ENCODE data around the gene CDT1. TPM values are rescaled to one million over a fixed set of nuclear protein-coding genes. Genes with fewer than 3 reads are reported as not detected.
A peak's percentile ranks its signal among the peaks of the same experiment; 100 is the strongest.

Gene CDT1
- total RNA-seq, 1 experiment from 2014 or later = 160 TPM

GRCh38 chr16:88793251-88793954 is 10.2 kb upstream of the CDT1 start:
- no peaks in the 10 kb centered on the region for H3K27me3 ChIP-seq (ENCODE audit: insufficient read depth, low read length)
- no peak overlapping the region for H3K27ac ChIP-seq (ENCODE audit: low read depth, low read length)
- no peak overlapping the region for H3K4me3 ChIP-seq (replicated peaks in 1 of 2; ENCODE audit: low read depth in 1 of 2, low read length in 2 of 2)
- no peaks in the 10 kb centered on the region for H4K20me1 ChIP-seq (ENCODE audit: insufficient read depth)
- ChIA-PET POLR2A (interaction anchor here (0.8 to 1.6 kb wide), 4 partner anchors 8 to 31 kb away, joined by 3 to 7 read pairs (median 4); partner anchors contain the start of genes APRT and PIEZO1), RAD21 (ENCODE audit: low non-redundant PET in 1 of 2, low total read pairs in 2 of 2, uncharacterized antibody in 2 of 2, unreplicated experiment in 2 of 2) (no interaction called here), CTCF (interaction anchor here (1.6 to 2.8 kb wide), 2 partner anchors 9 to 56 kb away, joined by 5 to 10 read pairs; no protein-coding TSS in a partner anchor)
- H3K4me1 ChIP-seq (ENCODE audit: control insufficient read depth in 1 of 2, insufficient read depth in 2 of 2, low read length in 2 of 2) = peaks cover 3 to 11% of the 10 kb centered on the region in 2 experiments; a peak in 2 of 4 replicates
- no peak for TF ChIP-seq POLR2AphosphoS5 (IDR thresholded peaks at IDR 0.05; ENCODE audit: low read depth, low read length)
- peak; percentile 25; the same call in 1 of the 2 replicates for ATAC-seq
- no peaks in the 10 kb centered on the region for H3K79me2 ChIP-seq (ENCODE audit: insufficient read depth, low read length)
- H3K36me3 ChIP-seq (ENCODE audit: control insufficient read depth in 1 of 2, insufficient read depth in 2 of 2, low read length in 2 of 2) = no peaks in the 10 kb centered on the region
- H3K9me2 ChIP-seq (ENCODE audit: insufficient read depth) = no peaks in the 10 kb centered on the region
- DNase-seq (ENCODE audit: low read depth, low spot score) = no peak
- H3K9me3 ChIP-seq (ENCODE audit: control insufficient read depth in 1 of 2, insufficient read depth in 1 of 2, low read depth in 1 of 2, low read length in 2 of 2) = no peaks in the 10 kb centered on the region
- H3K9ac ChIP-seq (ENCODE audit: low read length) = no peak overlapping the region
- H3K4me2 ChIP-seq (ENCODE audit: low read length) = no peak overlapping the region
- intact Hi-C loops (cut with micrococcal nuclease) = no loop called here
- no TSS peak for BruUV-seq (replicated peaks)
- no peak overlapping the region for H2AFZ ChIP-seq (ENCODE audit: low read depth, low read length, poor library complexity, severe bottlenecking)

GRCh38 chr16:88796278-88796677 is 7.3 kb upstream of the CDT1 start:
- BruUV-seq (replicated peaks) = no TSS peak
- no peak overlapping the region for H3K4me3 ChIP-seq (replicated peaks in 1 of 2; ENCODE audit: low read depth in 1 of 2, low read length in 2 of 2)
- DNase-seq (ENCODE audit: low read depth, low spot score) (no peak), ATAC-seq (no peak)
- no peaks in the 10 kb centered on the region for H4K20me1 ChIP-seq (ENCODE audit: insufficient read depth)
- no peak for TF ChIP-seq POLR2A (IDR thresholded peaks at IDR 0.05; ENCODE audit: borderline replicate concordance, extremely low read depth, insufficient read depth, insufficient read length)
- no peak for TF ChIP-seq SRF (IDR thresholded peaks at IDR 0.05; ENCODE audit: low read depth)
- TF ChIP-seq ATF3 (IDR thresholded peaks at IDR 0.05) = no peak
- TF ChIP-seq EGR1 (IDR thresholded peaks at IDR 0.05; ENCODE audit: low read depth) = no peak
- no peak for TF ChIP-seq CEBPB (IDR thresholded peaks at IDR 0.05; ENCODE audit: low read depth)
- no peak for TF ChIP-seq RAD21 (IDR thresholded peaks at IDR 0.05; ENCODE audit: low read depth)
- no peak for TF ChIP-seq CBX3 (IDR thresholded peaks at IDR 0.05; ENCODE audit: low read depth)
- TF ChIP-seq SP1 (IDR thresholded peaks at IDR 0.05; ENCODE audit: low read depth) = no peak
- TF ChIP-seq POLR2AphosphoS5 (IDR thresholded peaks at IDR 0.05; ENCODE audit: low read depth, low read length) = no peak
- no peak for TF ChIP-seq ZBTB33 (IDR thresholded peaks at IDR 0.05; ENCODE audit: extremely low read depth, insufficient replicate concordance, low read length)
- no peak for TF ChIP-seq CTCF (IDR thresholded peaks at IDR 0.05 in 2 of 3, conservative IDR thresholded peaks at IDR 0.05 in 1 of 3; ENCODE audit: borderline replicate concordance in 1 of 3, insufficient read depth in 1 of 3, low read depth in 2 of 3, low read length in 2 of 3)
- TF ChIP-seq FOSL1 (IDR thresholded peaks at IDR 0.05; ENCODE audit: low read depth) = no peak
- TF ChIP-seq EZH2phosphoT487 (IDR thresholded peaks at IDR 0.05; ENCODE audit: borderline replicate concordance) = no peak
- no peak for TF ChIP-seq SIN3A (IDR thresholded peaks at IDR 0.05; ENCODE audit: low read depth)
- TF ChIP-seq EZH2 (IDR thresholded peaks at IDR 0.05) = no peak
- H3K36me3 ChIP-seq (ENCODE audit: control insufficient read depth in 1 of 2, insufficient read depth in 2 of 2, low read length in 2 of 2) = no peaks in the 10 kb centered on the region
- no peaks in the 10 kb centered on the region for H3K27me3 ChIP-seq (ENCODE audit: insufficient read depth, low read length)
- H2AFZ ChIP-seq (ENCODE audit: low read depth, low read length, poor library complexity, severe bottlenecking) = no peak overlapping the region
- no peaks in the 10 kb centered on the region for H3K9me3 ChIP-seq (ENCODE audit: control insufficient read depth in 1 of 2, insufficient read depth in 1 of 2, low read depth in 1 of 2, low read length in 2 of 2)
- H3K4me2 ChIP-seq (ENCODE audit: low read length) = no peak overlapping the region
- ChIA-PET RAD21 (ENCODE audit: low non-redundant PET in 1 of 2, low total read pairs in 2 of 2, uncharacterized antibody in 2 of 2, unreplicated experiment in 2 of 2) (no interaction called here), CTCF (interaction anchor here (1.5 to 2.1 kb wide), 2 partner anchors 11 to 59 kb away, joined by 5 read pairs; partner anchors contain the start of gene PIEZO1), POLR2A (interaction anchor here (1.0 kb wide), 1 partner anchor 11 kb away, joined by 4 read pairs; the partner anchor contains the start of gene PIEZO1)
- H3K4me1 ChIP-seq (ENCODE audit: control insufficient read depth in 1 of 2, insufficient read depth in 2 of 2, low read length in 2 of 2) = peaks cover 5 to 16% of the 10 kb centered on the region in 2 experiments
- no peak overlapping the region for H3K9ac ChIP-seq (ENCODE audit: low read length)
- no peaks in the 10 kb centered on the region for H3K79me2 ChIP-seq (ENCODE audit: insufficient read depth, low read length)
- H3K9me2 ChIP-seq (ENCODE audit: insufficient read depth) = no peaks in the 10 kb centered on the region
- intact Hi-C loops (cut with micrococcal nuclease) = no loop called here
- H3K27ac ChIP-seq (ENCODE audit: low read depth, low read length) = no peak overlapping the region
